HEK293 (cell line): Measurements from ENCODE around the gene SLC22A3.

ENCODE experiments used
- CTCF ChIA-PET: fragments of 350-600 bp; formaldehyde crosslinking; extraction: SDS; loops from one replicate; lab custom pipeline; 2021; ENCODE audit warnings: antibody characterized with exemption; lab: Yijun Ruan, JAX
- POLR2A ChIA-PET: fragments of 300-600 bp; formaldehyde crosslinking; extraction: SDS; loops from one replicate; lab custom pipeline; 2020; ENCODE audit warnings: antibody characterized with exemption, inconsistent platforms; lab: Yijun Ruan, JAX
- H3K27ac ChIP-seq: fragments of 200-500 bp; sonication (Bioruptor generic); 2 replicates; pipeline ENCODE4 v1.5.1; 2014; ENCODE audit warnings: low read depth, low read length, control low read depth, inconsistent platforms; ENCODE audit errors: extremely low read depth
- H3K36me3 ChIP-seq, 2 experiments: fragments of 200-500 bp in 1 of 2; sonication (Bioruptor generic) in 1 of 2; 1 replicate in 1 of 2; 2 replicates in 1 of 2; pipeline ENCODE4 v1.5.1; 2014 to 2017; ENCODE audit warnings: inconsistent platforms in 2 of 2, low read length in 2 of 2; ENCODE audit not compliant: control insufficient read depth in 2 of 2, insufficient read depth in 1 of 2
- H3K4me1 ChIP-seq: fragments of 200-500 bp; sonication (Bioruptor generic); 2 replicates; pipeline ENCODE4 v1.5.1; 2014; ENCODE audit warnings: mild to moderate bottlenecking, low read length, inconsistent platforms; ENCODE audit not compliant: control insufficient read depth, insufficient read depth
- H3K4me3 ChIP-seq: 2 replicates; pipeline ENCODE4 v1.5.1; 2011; ENCODE audit warnings: low read depth, mild to moderate bottlenecking, control low read depth, low read length, moderate library complexity
- H3K9me3 ChIP-seq: fragments of 200-500 bp; sonication (Bioruptor generic); 2 replicates; pipeline ENCODE4 v1.5.1; 2014; ENCODE audit warnings: low read depth, low read length, inconsistent platforms; ENCODE audit not compliant: control insufficient read depth, insufficient read depth
- BCL11A ChIP-seq: fragments of 450-650 bp; formaldehyde crosslinking; IDR thresholded peaks from 2 replicates; pipeline ENCODE4 v1.5.1; 2016; ENCODE audit warnings: low read depth, missing biosample characterization, missing genetic modification characterization
- GFI1B ChIP-seq: fragments of 450-650 bp; formaldehyde crosslinking; IDR thresholded peaks from 2 replicates; pipeline ENCODE4 v1.5.1; 2016; ENCODE audit warnings: missing biosample characterization, missing genetic modification characterization
- KLF1 ChIP-seq: fragments of 450-650 bp; formaldehyde crosslinking; IDR thresholded peaks from 2 replicates; pipeline ENCODE4 v1.5.1; 2016; ENCODE audit warnings: missing biosample characterization, missing genetic modification characterization
- KLF9 ChIP-seq: fragments of 450-650 bp; formaldehyde crosslinking; IDR thresholded peaks from 2 replicates; pipeline ENCODE4 v1.5.1; 2016; ENCODE audit warnings: missing biosample characterization, missing genetic modification characterization, low read depth
- MZF1 ChIP-seq: fragments of 450-650 bp; formaldehyde crosslinking; IDR thresholded peaks from 2 replicates; pipeline ENCODE4 v1.5.1; 2017; ENCODE audit warnings: missing biosample characterization, missing genetic modification characterization, borderline replicate concordance
- ZBTB17 ChIP-seq: fragments of 450-650 bp; formaldehyde crosslinking; IDR thresholded peaks from 2 replicates; pipeline ENCODE4 v1.5.1; 2016; ENCODE audit warnings: missing biosample characterization, missing genetic modification characterization
- ZBTB20 ChIP-seq: fragments of 450-650 bp; formaldehyde crosslinking; IDR thresholded peaks from 2 replicates; pipeline ENCODE4 v1.5.1; 2016; ENCODE audit warnings: missing biosample characterization, missing genetic modification characterization
- ZEB2 ChIP-seq: fragments of 450-650 bp; formaldehyde crosslinking; IDR thresholded peaks from 2 replicates; pipeline ENCODE4 v1.5.1; 2016; ENCODE audit warnings: missing biosample characterization, missing genetic modification characterization
- ZNF169 ChIP-seq: fragments of 450-650 bp; formaldehyde crosslinking; IDR thresholded peaks from 2 replicates; pipeline ENCODE4 v1.5.1; 2016; ENCODE audit warnings: missing biosample characterization, missing genetic modification characterization
- ZNF214 ChIP-seq: fragments of 450-650 bp; formaldehyde crosslinking; IDR thresholded peaks from 2 replicates; pipeline ENCODE4 v1.5.1; 2017; ENCODE audit warnings: missing biosample characterization, mild to moderate bottlenecking, missing genetic modification characterization, borderline replicate concordance
- ZNF366 ChIP-seq: fragments of 450-650 bp; formaldehyde crosslinking; conservative IDR thresholded peaks from 2 replicates; pipeline ENCODE4 v1.5.1; 2016; ENCODE audit warnings: missing biosample characterization, missing genetic modification characterization
- ZNF404 ChIP-seq: fragments of 450-650 bp; formaldehyde crosslinking; IDR thresholded peaks from 2 replicates; pipeline ENCODE4 v1.5.1; 2017; ENCODE audit warnings: missing biosample characterization, missing genetic modification characterization
- ZNF510 ChIP-seq: fragments of 450-650 bp; formaldehyde crosslinking; IDR thresholded peaks from 2 replicates; pipeline ENCODE4 v1.5.1; 2018; ENCODE audit warnings: mild to moderate bottlenecking, missing genetic modification characterization, missing biosample characterization; ENCODE audit not compliant: insufficient replicate concordance
- ZNF585B ChIP-seq: fragments of 450-650 bp; formaldehyde crosslinking; IDR thresholded peaks from 2 replicates; pipeline ENCODE4 v1.5.1; 2016; ENCODE audit warnings: missing biosample characterization, missing genetic modification characterization
- ZNF701 ChIP-seq: fragments of 450-650 bp; formaldehyde crosslinking; IDR thresholded peaks from 2 replicates; pipeline ENCODE4 v1.5.1; 2016; ENCODE audit warnings: missing biosample characterization, missing genetic modification characterization
- ZSCAN16 ChIP-seq: fragments of 450-650 bp; formaldehyde crosslinking; IDR thresholded peaks from 2 replicates; pipeline ENCODE4 v1.5.1; 2016; ENCODE audit warnings: missing biosample characterization, missing genetic modification characterization
- TF ChIP-seq, protein P1 (sequence below): fragments of 450-650 bp; formaldehyde crosslinking; IDR thresholded peaks from 2 replicates; pipeline ENCODE4 v1.5.1; 2016; ENCODE audit warnings: missing biosample characterization, missing genetic modification characterization
- TF ChIP-seq, protein P2 (sequence below): fragments of 450-650 bp; formaldehyde crosslinking; IDR thresholded peaks from 2 replicates; pipeline ENCODE4 v1.5.1; 2016; ENCODE audit warnings: missing biosample characterization, missing genetic modification characterization
- TF ChIP-seq, protein P3 (sequence below): fragments of 450-650 bp; formaldehyde crosslinking; IDR thresholded peaks from 2 replicates; pipeline ENCODE4 v1.5.1; 2016; ENCODE audit warnings: missing biosample characterization, missing genetic modification characterization, borderline replicate concordance

Gene SLC22A3

DNA sequence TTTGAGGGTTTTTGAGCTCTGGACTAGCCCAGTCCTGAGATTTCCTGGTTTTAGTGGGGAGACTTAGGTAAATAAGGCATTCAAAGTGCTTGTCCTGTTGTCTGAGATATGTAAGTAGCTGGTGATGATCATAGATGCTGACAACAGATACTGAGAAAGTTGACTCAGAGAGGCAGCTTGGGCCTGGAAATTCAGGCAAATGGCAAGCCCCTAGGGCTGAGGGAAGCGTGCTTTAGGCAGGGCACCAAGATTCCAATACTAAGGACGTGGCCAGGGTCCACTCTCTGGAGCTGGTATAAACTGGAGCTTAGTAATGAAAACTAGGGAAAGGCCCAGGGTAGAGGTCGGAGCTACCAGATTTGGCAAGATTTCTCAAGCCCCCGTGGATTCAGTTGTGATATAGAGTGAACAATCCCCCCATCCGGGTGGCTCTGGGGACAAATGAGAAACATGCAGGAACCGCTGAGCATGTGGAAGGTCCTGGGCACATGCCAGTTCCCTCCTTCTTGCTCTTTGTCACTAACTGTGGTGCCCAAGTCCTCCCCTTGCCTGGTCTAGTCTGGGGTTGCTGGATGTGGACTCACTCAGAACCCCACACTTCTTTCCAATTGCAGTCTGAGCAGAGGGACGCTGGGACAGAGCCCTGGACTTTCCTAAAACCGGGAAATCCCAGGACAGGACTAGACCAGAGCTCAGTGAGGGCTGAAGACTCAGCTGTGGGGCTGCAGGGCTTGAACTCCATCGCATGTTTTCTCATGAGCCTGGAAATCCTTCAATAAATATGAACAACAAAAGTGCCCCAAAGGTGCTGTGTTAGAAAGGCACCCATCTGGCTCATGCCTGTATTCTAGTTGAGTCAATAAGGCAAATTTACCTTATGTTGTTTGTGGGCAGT is 10.3 kb downstream of the SLC22A3 start:
- H3K36me3 ChIP-seq = no peaks in the 10 kb centered on the region
- no peak overlapping the region for H3K27ac ChIP-seq
- TF ChIP-seq, protein P1, sequence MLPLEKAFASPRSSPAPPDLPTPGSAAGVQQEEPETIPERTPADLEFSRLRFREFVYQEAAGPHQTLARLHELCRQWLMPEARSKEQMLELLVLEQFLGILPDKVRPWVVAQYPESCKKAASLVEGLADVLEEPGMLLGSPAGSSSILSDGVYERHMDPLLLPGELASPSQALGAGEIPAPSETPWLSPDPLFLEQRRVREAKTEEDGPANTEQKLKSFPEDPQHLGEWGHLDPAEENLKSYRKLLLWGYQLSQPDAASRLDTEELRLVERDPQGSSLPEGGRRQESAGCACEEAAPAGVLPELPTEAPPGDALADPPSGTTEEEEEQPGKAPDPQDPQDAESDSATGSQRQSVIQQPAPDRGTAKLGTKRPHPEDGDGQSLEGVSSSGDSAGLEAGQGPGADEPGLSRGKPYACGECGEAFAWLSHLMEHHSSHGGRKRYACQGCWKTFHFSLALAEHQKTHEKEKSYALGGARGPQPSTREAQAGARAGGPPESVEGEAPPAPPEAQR (tag by site-specific recombination) = no peak
- TF ChIP-seq ZNF214 (no peak), ZEB2 (tag by site-specific recombination) (no peak), ZNF169 (tag by site-specific recombination) (no peak), ZNF701 (tag by site-specific recombination) (no peak), ZNF404 (no peak), BCL11A (tag by site-specific recombination) (no peak), ZBTB17 (tag by site-specific recombination) (no peak), KLF9 (tag by site-specific recombination) (no peak), ZSCAN16 (tag by site-specific recombination) (no peak), ZBTB20 (tag by site-specific recombination) (no peak), GFI1B (tag by site-specific recombination) (no peak)
- TF ChIP-seq, protein P2, sequence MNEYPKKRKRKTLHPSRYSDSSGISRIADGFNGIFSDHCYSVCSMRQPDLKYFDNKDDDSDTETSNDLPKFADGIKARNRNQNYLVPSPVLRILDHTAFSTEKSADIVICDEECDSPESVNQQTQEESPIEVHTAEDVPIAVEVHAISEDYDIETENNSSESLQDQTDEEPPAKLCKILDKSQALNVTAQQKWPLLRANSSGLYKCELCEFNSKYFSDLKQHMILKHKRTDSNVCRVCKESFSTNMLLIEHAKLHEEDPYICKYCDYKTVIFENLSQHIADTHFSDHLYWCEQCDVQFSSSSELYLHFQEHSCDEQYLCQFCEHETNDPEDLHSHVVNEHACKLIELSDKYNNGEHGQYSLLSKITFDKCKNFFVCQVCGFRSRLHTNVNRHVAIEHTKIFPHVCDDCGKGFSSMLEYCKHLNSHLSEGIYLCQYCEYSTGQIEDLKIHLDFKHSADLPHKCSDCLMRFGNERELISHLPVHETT (tag by site-specific recombination) = no peak
- POLR2A ChIA-PET = no interaction called here
- CTCF ChIA-PET = interaction anchor here (1.2 kb wide), 1 partner anchor 10 kb away, joined by 3 read pairs; no protein-coding TSS in a partner anchor
- H3K4me1 ChIP-seq = no peaks in the 10 kb centered on the region
- H3K4me3 ChIP-seq = no peak overlapping the region
- no peaks in the 10 kb centered on the region for H3K9me3 ChIP-seq

DNA sequence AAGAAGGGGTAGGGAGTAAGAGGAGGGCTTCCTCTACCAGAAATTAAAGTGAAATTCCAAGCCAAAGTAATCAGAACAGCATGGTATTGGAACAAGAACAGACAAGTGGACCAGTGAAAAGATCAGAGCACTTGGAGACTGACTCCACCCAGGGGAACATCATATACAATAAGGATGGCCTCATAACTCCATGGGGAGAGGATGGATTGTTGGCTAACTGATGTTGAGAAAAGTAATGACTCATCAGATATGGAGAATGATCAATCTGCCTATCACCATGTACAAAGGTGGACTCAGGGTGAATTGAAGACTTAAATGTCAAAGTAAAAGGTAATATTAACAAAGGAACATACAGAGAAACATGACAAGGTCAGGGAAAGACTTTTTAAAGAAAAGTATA is 12.8 kb downstream of the SLC22A3 start:
- no peak overlapping the region for H3K27ac ChIP-seq
- no peaks in the 10 kb centered on the region for H3K9me3 ChIP-seq
- H3K4me3 ChIP-seq = no peak overlapping the region
- no peaks in the 10 kb centered on the region for H3K36me3 ChIP-seq
- H3K4me1 ChIP-seq = no peaks in the 10 kb centered on the region
- POLR2A ChIA-PET = interaction anchor here (0.6 kb wide), 1 partner anchor 1159 kb away, joined by 3 read pairs; no protein-coding TSS in a partner anchor
- CTCF ChIA-PET = no interaction called here
- TF ChIP-seq ZNF585B = no peak
- TF ChIP-seq ZNF366 (tag by site-specific recombination) = no peak
- no peak for TF ChIP-seq MZF1 (tag by site-specific recombination)
- no peak for TF ChIP-seq KLF1 (tag by site-specific recombination)
- TF ChIP-seq, protein P3, sequence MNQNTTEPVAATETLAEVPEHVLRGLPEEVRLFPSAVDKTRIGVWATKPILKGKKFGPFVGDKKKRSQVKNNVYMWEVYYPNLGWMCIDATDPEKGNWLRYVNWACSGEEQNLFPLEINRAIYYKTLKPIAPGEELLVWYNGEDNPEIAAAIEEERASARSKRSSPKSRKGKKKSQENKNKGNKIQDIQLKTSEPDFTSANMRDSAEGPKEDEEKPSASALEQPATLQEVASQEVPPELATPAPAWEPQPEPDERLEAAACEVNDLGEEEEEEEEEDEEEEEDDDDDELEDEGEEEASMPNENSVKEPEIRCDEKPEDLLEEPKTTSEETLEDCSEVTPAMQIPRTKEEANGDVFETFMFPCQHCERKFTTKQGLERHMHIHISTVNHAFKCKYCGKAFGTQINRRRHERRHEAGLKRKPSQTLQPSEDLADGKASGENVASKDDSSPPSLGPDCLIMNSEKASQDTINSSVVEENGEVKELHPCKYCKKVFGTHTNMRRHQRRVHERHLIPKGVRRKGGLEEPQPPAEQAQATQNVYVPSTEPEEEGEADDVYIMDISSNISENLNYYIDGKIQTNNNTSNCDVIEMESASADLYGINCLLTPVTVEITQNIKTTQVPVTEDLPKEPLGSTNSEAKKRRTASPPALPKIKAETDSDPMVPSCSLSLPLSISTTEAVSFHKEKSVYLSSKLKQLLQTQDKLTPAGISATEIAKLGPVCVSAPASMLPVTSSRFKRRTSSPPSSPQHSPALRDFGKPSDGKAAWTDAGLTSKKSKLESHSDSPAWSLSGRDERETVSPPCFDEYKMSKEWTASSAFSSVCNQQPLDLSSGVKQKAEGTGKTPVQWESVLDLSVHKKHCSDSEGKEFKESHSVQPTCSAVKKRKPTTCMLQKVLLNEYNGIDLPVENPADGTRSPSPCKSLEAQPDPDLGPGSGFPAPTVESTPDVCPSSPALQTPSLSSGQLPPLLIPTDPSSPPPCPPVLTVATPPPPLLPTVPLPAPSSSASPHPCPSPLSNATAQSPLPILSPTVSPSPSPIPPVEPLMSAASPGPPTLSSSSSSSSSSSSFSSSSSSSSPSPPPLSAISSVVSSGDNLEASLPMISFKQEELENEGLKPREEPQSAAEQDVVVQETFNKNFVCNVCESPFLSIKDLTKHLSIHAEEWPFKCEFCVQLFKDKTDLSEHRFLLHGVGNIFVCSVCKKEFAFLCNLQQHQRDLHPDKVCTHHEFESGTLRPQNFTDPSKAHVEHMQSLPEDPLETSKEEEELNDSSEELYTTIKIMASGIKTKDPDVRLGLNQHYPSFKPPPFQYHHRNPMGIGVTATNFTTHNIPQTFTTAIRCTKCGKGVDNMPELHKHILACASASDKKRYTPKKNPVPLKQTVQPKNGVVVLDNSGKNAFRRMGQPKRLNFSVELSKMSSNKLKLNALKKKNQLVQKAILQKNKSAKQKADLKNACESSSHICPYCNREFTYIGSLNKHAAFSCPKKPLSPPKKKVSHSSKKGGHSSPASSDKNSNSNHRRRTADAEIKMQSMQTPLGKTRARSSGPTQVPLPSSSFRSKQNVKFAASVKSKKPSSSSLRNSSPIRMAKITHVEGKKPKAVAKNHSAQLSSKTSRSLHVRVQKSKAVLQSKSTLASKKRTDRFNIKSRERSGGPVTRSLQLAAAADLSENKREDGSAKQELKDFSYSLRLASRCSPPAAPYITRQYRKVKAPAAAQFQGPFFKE = no peak
- TF ChIP-seq ZNF510 (tag by site-specific recombination) = no peak
